A549 (cell line): Measurements from ENCODE around the gene BAK1. TPM values are rescaled to one million over a fixed set of nuclear protein-coding genes. Genes with fewer than 3 reads are reported as not detected.

Experiments
- ATAC-seq, 2 experiments: fragments of 200-7000 bp in 1 of 2; fragments of >200 bp in 1 of 2; cut with Nextera tagmentation in 1 of 2; cut with Tn5 transposase in 1 of 2; 3 replicates each; pipeline versions ENCODE4 v1.8.0 to v1.9.1; 2018 to 2020; ENCODE audit warnings: mild to moderate bottlenecking in 1 of 2, moderate library complexity in 1 of 2
- CTCF ChIA-PET: fragments of 300-600 bp; sonication (Branson Sonifier 250); formaldehyde crosslinking; extraction: SDS; loops from one replicate; lab custom pipeline; 2021; ENCODE audit warnings: antibody characterized with exemption, inconsistent platforms; lab: Yijun Ruan, JAX
- POLR2A ChIA-PET: fragments of 350-600 bp; formaldehyde crosslinking; extraction: SDS; loops from one replicate; lab custom pipeline; 2021; ENCODE audit warnings: antibody characterized with exemption, inconsistent platforms; lab: Yijun Ruan, JAX
- DNase-seq, 2 experiments: peaks; one replicate each; pipeline versions ENCODE4 v3.0.0 to v3.0.0-alpha.2; 2011 to 2016; ENCODE audit warnings: low read depth in 1 of 2, low spot score in 1 of 2
- FAIRE-seq: peaks from 2 replicates; lab custom pipeline; 2011; peaks lifted over from hg19 to GRCh38; lab: Jason Lieb, UNC
- H3K27ac ChIP-seq, 2 experiments: fragments of >200 bp; sonication (Bioruptor Twin); formaldehyde crosslinking; 3 replicates each; pipeline ENCODE4 v1.5.1; 2016 to 2017
- H3K4me1 ChIP-seq: fragments of >200 bp; sonication (Bioruptor Twin); formaldehyde crosslinking; 3 replicates; pipeline ENCODE4 v1.6.1; 2016
- H3K4me2 ChIP-seq: fragments of >200 bp; sonication (Bioruptor Twin); formaldehyde crosslinking; 3 replicates; pipeline ENCODE4 v1.6.1; 2016
- H3K4me3 ChIP-seq: fragments of >200 bp; sonication (Bioruptor Twin); formaldehyde crosslinking; 3 replicates; pipeline ENCODE4 v1.5.1; 2016
- H3K9me3 ChIP-seq: fragments of >200 bp; sonication (Bioruptor Twin); formaldehyde crosslinking; 3 replicates; pipeline ENCODE4 v1.6.1; 2016
- CEBPB ChIP-seq, 2 experiments: fragments of >200 bp in 1 of 2; sonication (Bioruptor Twin) in 1 of 2; formaldehyde crosslinking in 1 of 2; IDR thresholded peaks; 2 replicates each; pipeline ENCODE4 v1.6.1; 2012 to 2016
- CHD4 ChIP-seq: fragments of 200-600 bp; sonication (generic); IDR thresholded peaks from 2 replicates; pipeline ENCODE4 v1.6.1; 2016; ENCODE audit warnings: antibody characterized with exemption, mild to moderate bottlenecking, borderline replicate concordance
- E2F6 ChIP-seq: IDR thresholded peaks from 2 replicates; pipeline ENCODE4 v1.6.1; 2012; ENCODE audit warnings: low read depth, borderline replicate concordance
- EHMT2 ChIP-seq: fragments of 200-600 bp; sonication (generic); IDR thresholded peaks from 2 replicates; pipeline ENCODE4 v1.6.1; 2016; ENCODE audit warnings: antibody characterized with exemption, low read depth, mild to moderate bottlenecking, moderate library complexity
- ELK1 ChIP-seq: fragments of 150-350 bp; IDR thresholded peaks from 2 replicates; pipeline ENCODE4 v1.6.1; 2014; ENCODE audit warnings: low read depth, mild to moderate bottlenecking, low read length
- FOXS1 ChIP-seq: fragments of 250-450 bp; sonication (Bioruptor Pico); IDR thresholded peaks from 2 replicates; pipeline ENCODE4 v1.5.0; 2020; ENCODE audit warnings: mild to moderate bottlenecking, moderate library complexity
- HDAC2 ChIP-seq: fragments of 200-600 bp; sonication (generic); IDR thresholded peaks from 2 replicates; pipeline ENCODE4 v1.6.1; 2016
- HEYL ChIP-seq: fragments of 250-450 bp; sonication (Bioruptor Pico); IDR thresholded peaks from 2 replicates; pipeline ENCODE4 v1.8.0; 2021; ENCODE audit warnings: mild to moderate bottlenecking, moderate library complexity
- HOXB13 ChIP-seq: fragments of 250-450 bp; sonication (Bioruptor Pico); IDR thresholded peaks from 2 replicates; pipeline ENCODE4 v1.5.0; 2020; ENCODE audit warnings: low read depth, mild to moderate bottlenecking, moderate library complexity
- JUN ChIP-seq, 2 experiments: fragments of >200 bp; sonication (Bioruptor Twin); formaldehyde crosslinking; IDR thresholded peaks; 2 replicates in 1 of 2; 3 replicates in 1 of 2; pipeline ENCODE4 v1.6.1; 2016 to 2017
- JUNB ChIP-seq: fragments of >200 bp; sonication (Bioruptor Twin); formaldehyde crosslinking; IDR thresholded peaks from 2 replicates; pipeline ENCODE4 v1.6.1; 2016
- KDM1A ChIP-seq: fragments of 200-600 bp; sonication (generic); IDR thresholded peaks from 2 replicates; pipeline ENCODE4 v1.6.1; 2016; ENCODE audit warnings: low read depth, mild to moderate bottlenecking
- MAFK ChIP-seq: fragments of 450-650 bp; IDR thresholded peaks from 2 replicates; pipeline ENCODE4 v1.6.1; 2014; ENCODE audit not compliant: partially characterized antibody
- NPAS2 ChIP-seq: fragments of 250-450 bp; sonication (Bioruptor Pico); IDR thresholded peaks from 2 replicates; pipeline ENCODE4 v1.8.0; 2022; ENCODE audit warnings: mild to moderate bottlenecking, moderate library complexity, borderline replicate concordance
- PBX3 ChIP-seq: IDR thresholded peaks from 2 replicates; pipeline ENCODE4 v1.6.1; 2012
- POLR2A ChIP-seq: IDR thresholded peaks from 2 replicates; pipeline ENCODE4 v1.6.1; 2012; ENCODE audit warnings: mild to moderate bottlenecking, low read length
- RARB ChIP-seq: fragments of 250-450 bp; sonication (Bioruptor Pico); IDR thresholded peaks from 2 replicates; pipeline ENCODE4 v1.8.0; 2021; ENCODE audit warnings: mild to moderate bottlenecking, moderate library complexity
- RCOR1 ChIP-seq: fragments of 150-350 bp; IDR thresholded peaks from 2 replicates; pipeline ENCODE4 v1.6.1; 2014; ENCODE audit warnings: antibody characterized with exemption, low read length, low read depth
- REST ChIP-seq: fragments of 200-600 bp; sonication (generic); IDR thresholded peaks from 2 replicates; pipeline ENCODE4 v1.6.1; 2016; ENCODE audit warnings: antibody characterized with exemption, mild to moderate bottlenecking, moderate library complexity
- RFX5 ChIP-seq: fragments of 450-650 bp; IDR thresholded peaks from 2 replicates; pipeline ENCODE4 v1.7.1; 2014; ENCODE audit warnings: antibody characterized with exemption, mild to moderate bottlenecking, moderate library complexity
- RNF2 ChIP-seq: fragments of 200-600 bp; sonication (generic); IDR thresholded peaks from 2 replicates; pipeline ENCODE4 v1.6.1; 2016; ENCODE audit warnings: low read depth, mild to moderate bottlenecking, antibody characterized with exemption, moderate library complexity, borderline replicate concordance
- SREBF2 ChIP-seq: fragments of 450-650 bp; IDR thresholded peaks from 2 replicates; pipeline ENCODE4 v1.6.1; 2014; ENCODE audit warnings: mild to moderate bottlenecking, moderate library complexity
- TFCP2L1 ChIP-seq: fragments of 250-450 bp; sonication (Bioruptor Pico); IDR thresholded peaks from 2 replicates; pipeline ENCODE4 v1.5.0; 2021; ENCODE audit warnings: mild to moderate bottlenecking
- USF2 ChIP-seq: fragments of 450-650 bp; IDR thresholded peaks from 2 replicates; pipeline ENCODE4 v1.6.1; 2014; ENCODE audit warnings: antibody characterized with exemption
- ZFP36 ChIP-seq: fragments of 450-650 bp; IDR thresholded peaks from 2 replicates; pipeline ENCODE4 v1.6.1; 2014; ENCODE audit warnings: borderline replicate concordance; ENCODE audit not compliant: partially characterized antibody
- ZNF302 ChIP-seq: fragments of 250-450 bp; sonication (Bioruptor Pico); IDR thresholded peaks from 2 replicates; pipeline ENCODE4 v1.9.0; 2021; ENCODE audit warnings: inconsistent platforms, mild to moderate bottlenecking, moderate library complexity
- ZSCAN20 ChIP-seq: fragments of 250-450 bp; sonication (Bioruptor Pico); IDR thresholded peaks from 2 replicates; pipeline ENCODE4 v1.8.0; 2022; ENCODE audit warnings: mild to moderate bottlenecking, moderate library complexity
- WGBS: methylation state at CpG from one replicate; pipeline ENCODE4 v1.1.6; 2017; ENCODE audit errors: missing lambda C conversion rate; 5-methylcytosine and 5-hydroxymethylcytosine counted together
- polyA plus RNA-seq, 4 experiments: library from polyadenylated mRNA; depleted of rRNA in 3 of 4; stranded (reverse); fragments of >200 nt; fragmentation: RNase III in 1 of 4; extraction: RNeasy Plus Mini Kit Qiagen cat#74134 plus additional on column Dnase treatment in 1 of 4; gene quantifications; 2 replicates in 3 of 4; 3 replicates in 1 of 4; pipeline ENCODE4 v1.2.3, GENCODE V29; 2011 to 2017

BAK1 gene
- polyA plus RNA-seq, 2 of the 4 experiments (the other 2 are of a cell fraction) = 11.9 to 19.0 TPM

- FAIRE-seq (no peak), DNase-seq (no peak), ATAC-seq (no peak)
- TF ChIP-seq HDAC2 = no peak
- no peak for TF ChIP-seq TFCP2L1 (CRISPR knock-in tag)
- no peak for TF ChIP-seq HEYL (CRISPR knock-in tag)
- TF ChIP-seq JUN (IDR thresholded peaks at IDR 0.05) = no peak
- no peak for TF ChIP-seq ZFP36
- no peak for TF ChIP-seq CHD4
- no peak for TF ChIP-seq KDM1A
- TF ChIP-seq RARB (CRISPR knock-in tag) = no peak
- no peak for TF ChIP-seq E2F6
- TF ChIP-seq NPAS2 = no peak
- TF ChIP-seq SREBF2 = no peak
- no peak for TF ChIP-seq RCOR1
- TF ChIP-seq HOXB13 (CRISPR knock-in tag) = no peak
- TF ChIP-seq JUNB = no peak
- ChIA-PET CTCF (interaction anchor here (0.6 to 9.4 kb wide), 24 partner anchors 11 to 207 kb away, joined by 3 to 177 read pairs (median 6); partner anchors contain the start of genes ITPR3 and UQCC2), POLR2A (interaction anchor here (0.6 to 1.4 kb wide), 2 partner anchors 83 to 86 kb away, joined by 3 to 5 read pairs; no protein-coding TSS in a partner anchor)
- peaks cover 34% of the 10 kb centered on the region for H3K4me1 ChIP-seq
- no peak overlapping the region for H3K4me3 ChIP-seq
- no peaks in the 10 kb centered on the region for H3K9me3 ChIP-seq
- peak overlapping the region; percentile 98 to 99 for H3K27ac ChIP-seq
- peak overlapping the region; percentile 95 for H3K4me2 ChIP-seq
- 20% methylated on average over 1 of the region's 4 CpGs for whole genome bisulfite sequencing
Observed at GRCh38 chr6:33589392-33589730, 9.3 kb upstream of the BAK1 start.

GRCh38 chr6:33588894-33589293, 8.8 kb upstream of the BAK1 start:
- Histone ChIP-seq H3K27ac (peak overlapping the region; percentile 98 to 99), H3K9me3 (no peaks in the 10 kb centered on the region), H3K4me3 (no peak overlapping the region), H3K4me2 (0 out of 3 replicates have a peak overlapping the region, but pooled peaks have one; percentile 95), H3K4me1 (peaks cover 34% of the 10 kb centered on the region)
- POLR2A ChIA-PET = no interaction called here
- CTCF ChIA-PET = interaction anchor here (1.4 to 9.4 kb wide), 3 partner anchors 9 to 117 kb away, joined by 3 to 177 read pairs (median 87); partner anchors contain the start of genes BAK1 and UQCC2
- 73% methylated on average over 4 of the region's 4 CpGs for WGBS
- no peak for ATAC-seq
- FAIRE-seq = no peak
- DNase-seq = no peak
- no peak for TF ChIP-seq FOXS1 (CRISPR knock-in tag)
- TF ChIP-seq MAFK = no peak
- no peak for TF ChIP-seq RFX5
- no peak for TF ChIP-seq PBX3
- TF ChIP-seq USF2 = no peak
- no peak for TF ChIP-seq CEBPB (IDR thresholded peaks at IDR 0.05)
- TF ChIP-seq POLR2A = no peak
- no peak for TF ChIP-seq KDM1A
- TF ChIP-seq EHMT2 = no peak
- no peak for TF ChIP-seq RNF2
- no peak for TF ChIP-seq REST
- no peak for TF ChIP-seq JUNB
- TF ChIP-seq ZSCAN20 (CRISPR knock-in tag) = no peak
- no peak for TF ChIP-seq ZNF302 (CRISPR knock-in tag)
- no peak for TF ChIP-seq ELK1
